HPDE6-E6E7 (cell line): ENCODE measurements around the gene COG4.

Experiments used
- DNase-seq: peaks from one replicate; pipeline ENCODE4 v3.0.0; 2011; ENCODE audit warnings: missing footprints; ENCODE audit errors: extremely low spot score

The COG4 gene

GRCh38 chr16:70434484-70435260, 88.7 kb downstream of the COG4 start:
- no peak for DNase-seq

- no peak for DNase-seq
These were observed 89.8 kb downstream of the COG4 start for GRCh38 chr16:70433458-70434103.

- no peak for DNase-seq
These were observed 90.5 kb downstream of the COG4 start for GRCh38 chr16:70432723-70433457.

DNA sequence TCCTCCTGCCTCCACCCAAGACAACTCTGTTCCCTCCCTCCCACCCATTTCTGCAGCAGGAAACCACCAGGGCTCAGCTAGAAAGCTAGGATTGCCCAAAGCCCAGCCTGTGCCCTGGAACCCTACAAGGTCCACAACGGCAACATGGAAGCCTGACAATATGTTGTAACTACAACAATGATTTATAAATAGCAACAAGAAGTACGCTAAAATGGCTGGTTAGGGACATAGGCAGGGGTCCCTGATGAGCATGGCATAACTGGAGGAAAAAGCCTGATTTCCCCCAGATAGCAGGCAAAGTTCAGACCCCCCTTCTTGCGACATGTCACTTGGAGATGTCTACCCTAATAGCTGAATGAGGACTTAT, 91.0 kb downstream of the COG4 start:
- no peak for DNase-seq

DNA sequence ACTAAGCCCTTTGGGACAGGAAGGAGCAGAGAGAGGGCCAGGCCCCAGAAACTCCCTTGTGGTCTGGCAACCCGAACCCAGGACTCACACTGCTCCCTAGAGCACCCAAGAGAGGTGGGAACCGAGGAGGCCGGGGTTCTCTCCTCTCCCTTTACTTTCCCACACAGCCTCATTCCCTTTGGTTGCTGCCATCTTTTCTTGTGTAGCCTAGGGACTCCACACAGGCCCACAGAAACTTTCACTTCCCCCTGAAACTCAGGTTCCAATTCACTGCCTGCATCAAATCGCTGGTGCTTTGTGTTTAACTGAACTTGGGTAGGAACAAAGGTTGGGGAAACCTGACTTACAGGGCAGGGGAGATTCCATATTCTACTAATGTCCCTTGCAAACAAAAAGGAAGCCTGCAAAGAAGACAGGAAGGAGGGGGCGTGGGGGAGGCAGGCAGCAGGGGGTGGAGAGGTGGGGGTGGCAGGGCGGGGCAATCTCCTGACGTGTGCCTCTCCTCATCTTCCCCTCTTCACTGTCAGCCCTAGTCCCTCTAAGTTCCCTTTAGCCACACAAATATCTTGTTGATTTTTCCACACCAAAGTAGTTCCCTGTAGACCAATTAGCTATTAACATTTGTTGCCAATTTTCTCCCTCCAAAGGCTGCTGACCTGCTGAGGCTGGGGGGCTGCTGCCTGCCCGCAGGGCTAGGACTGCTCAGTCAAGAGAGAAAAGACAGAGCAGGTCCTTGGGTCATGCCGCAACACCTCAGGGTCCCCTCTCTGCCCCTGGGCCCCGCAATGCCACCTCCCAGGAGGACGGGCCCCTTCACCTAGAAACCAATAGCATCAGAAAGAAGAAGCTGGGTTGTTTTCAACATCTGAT, 92.5 kb downstream of the COG4 start:
- DNase-seq = no peak
